Activated T-cell treated with anti-CD3 and anti-CD28 coated beads, Interleukin-2, amount 50 U/mL, for 1 hour (primary cell): Measurements from ENCODE around the gene INSIG1.

Experiments
- DNase-seq: peaks from one replicate; pipeline ENCODE4 v3.0.0-alpha.2; 2020

Gene INSIG1

DNA sequence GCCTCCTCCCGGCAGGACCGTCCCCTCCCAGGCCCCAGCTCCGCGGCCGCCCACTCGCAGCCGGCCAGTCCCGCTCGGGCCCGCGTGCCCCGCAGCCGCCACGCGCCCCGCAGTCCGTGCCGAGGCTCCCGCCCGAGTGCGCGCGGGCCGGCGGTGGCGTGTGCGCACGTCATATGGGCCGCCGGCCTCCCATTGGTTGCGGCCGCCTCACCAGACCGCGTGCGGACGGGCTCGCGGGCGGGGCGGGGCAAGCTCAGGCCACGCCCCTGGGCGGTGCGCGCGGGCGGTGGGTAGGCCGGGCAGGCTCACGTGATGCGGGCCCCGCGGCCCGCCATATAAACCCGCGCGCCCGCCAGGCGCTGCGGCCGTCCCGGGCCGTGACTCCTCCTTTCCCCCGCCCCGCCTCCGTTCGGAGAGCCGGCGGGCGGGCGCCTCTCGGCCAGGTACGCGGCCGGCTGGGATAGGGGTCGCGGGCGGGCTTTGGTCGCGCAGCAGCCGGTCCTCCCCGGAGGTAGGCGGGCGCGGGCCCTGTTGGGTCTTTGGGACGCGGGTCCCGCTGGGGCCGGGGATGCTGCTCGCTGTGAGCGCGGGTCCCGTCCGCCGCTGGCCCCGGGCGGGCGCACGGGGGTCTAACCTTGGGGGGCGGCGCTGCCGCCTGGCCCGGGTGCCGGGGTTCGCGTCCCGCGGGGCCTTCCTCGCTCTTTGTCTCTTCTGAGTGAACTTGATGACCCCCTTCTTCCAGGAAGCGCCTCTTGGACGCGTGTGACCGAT is at the start of gene INSIG1:
Gene INSIG1, plus strand, starts transcription at position 362 of the 771 bp plus-strand sequence. Its CDS starts 408 bp downstream, at position 770.
- peak; percentile 93 for DNase-seq

DNA sequence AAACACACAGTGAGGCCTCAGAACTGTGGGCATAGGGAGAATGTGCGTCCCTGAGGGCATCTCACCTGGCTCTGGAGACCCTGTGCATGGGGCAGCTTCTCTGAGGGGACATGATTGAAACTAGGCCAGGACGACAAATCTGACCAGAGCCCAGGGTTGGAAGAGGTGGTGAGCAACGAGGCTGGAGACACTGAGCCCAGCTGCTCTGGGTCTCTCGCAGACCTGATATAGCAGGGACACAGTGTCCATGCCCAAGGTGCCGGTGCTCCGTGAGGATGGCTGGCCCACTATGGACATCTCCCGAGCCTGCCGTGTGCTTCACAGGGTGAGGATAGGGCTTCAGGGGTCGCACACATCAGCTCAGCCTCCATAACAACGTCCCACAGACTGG is 49.3 kb upstream of the INSIG1 start:
- DNase-seq, result no peak

DNA sequence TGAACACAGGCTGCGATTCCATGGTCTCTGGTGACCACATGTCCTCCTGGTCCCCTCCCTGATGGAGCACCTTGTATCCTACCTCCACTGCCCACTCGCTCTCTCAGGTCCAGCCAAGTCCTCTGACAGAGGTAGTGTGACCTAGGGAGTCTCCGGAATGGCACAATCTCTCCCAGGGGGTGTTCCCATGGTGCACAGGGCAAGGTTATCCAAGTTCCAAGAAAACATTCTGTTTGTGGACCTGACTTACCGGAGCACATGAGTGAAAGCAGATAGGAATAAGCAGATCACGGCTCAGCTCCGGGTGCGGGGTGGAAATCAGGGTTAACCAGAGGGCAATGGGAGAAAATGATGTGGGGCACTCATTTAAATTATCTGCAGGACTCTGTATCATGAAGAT is 45.8 kb upstream of the INSIG1 start:
- DNase-seq, result no peak

DNA sequence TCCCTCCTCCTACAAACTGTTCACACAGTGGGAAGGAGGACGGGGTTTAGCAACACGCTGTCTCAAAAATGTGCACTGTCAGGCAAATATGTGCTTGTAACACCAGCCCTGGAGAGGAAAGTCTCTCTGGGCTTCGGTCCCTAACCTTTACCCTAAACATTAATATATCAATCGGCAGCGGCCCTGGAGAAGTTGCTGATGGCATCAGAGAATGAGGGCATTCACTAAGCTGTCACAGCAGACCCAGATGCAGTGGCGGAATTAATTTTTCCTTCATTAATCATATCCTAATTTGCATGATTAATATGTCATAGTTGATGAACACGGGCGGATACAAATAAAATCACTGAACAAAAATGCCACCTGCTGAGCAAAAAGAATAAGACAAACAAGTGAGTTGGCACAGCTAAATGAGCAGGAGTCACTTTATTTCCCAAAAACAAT is 45.2 kb upstream of the INSIG1 start:
- DNase-seq, result no peak

DNA sequence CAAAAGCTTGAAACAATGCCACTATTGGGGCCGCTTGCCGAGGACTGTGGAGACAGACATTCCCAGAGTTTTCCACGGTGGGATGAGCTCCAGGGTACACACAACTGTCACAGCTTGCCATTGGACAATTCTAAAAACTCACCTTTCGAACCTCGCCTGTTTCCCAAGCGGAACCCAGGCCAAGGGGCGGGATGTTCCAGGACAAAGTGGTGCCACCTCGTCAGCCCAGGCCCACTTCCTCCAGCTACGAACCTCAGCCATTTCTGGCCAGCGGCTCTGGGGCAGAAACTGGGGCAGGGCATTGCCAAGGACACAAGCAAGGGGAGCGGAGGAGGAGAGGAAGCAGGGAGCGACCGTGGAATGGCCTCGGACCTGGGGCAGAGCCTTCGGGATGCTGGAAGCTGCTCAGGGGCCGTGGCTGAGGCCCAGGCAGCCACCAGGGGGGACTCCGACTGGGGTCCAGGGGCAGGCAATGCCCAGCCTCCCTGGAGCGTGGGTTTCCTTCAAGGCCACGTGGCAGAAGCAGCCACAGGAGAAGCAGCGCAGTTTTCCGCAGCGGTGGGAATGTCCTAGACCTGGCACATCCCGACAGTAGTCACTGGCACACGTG is 44.7 kb upstream of the INSIG1 start:
- no peak for DNase-seq

GRCh38 chr7:155254018-155254417 is 43.7 kb upstream of the INSIG1 start:
- DNase-seq, result no peak

- no peak for DNase-seq
Observed at GRCh38 chr7:155255071-155255470, 42.6 kb upstream of the INSIG1 start.

- no peak for DNase-seq
Observed at GRCh38 chr7:155255621-155256020, 42.1 kb upstream of the INSIG1 start.

DNA sequence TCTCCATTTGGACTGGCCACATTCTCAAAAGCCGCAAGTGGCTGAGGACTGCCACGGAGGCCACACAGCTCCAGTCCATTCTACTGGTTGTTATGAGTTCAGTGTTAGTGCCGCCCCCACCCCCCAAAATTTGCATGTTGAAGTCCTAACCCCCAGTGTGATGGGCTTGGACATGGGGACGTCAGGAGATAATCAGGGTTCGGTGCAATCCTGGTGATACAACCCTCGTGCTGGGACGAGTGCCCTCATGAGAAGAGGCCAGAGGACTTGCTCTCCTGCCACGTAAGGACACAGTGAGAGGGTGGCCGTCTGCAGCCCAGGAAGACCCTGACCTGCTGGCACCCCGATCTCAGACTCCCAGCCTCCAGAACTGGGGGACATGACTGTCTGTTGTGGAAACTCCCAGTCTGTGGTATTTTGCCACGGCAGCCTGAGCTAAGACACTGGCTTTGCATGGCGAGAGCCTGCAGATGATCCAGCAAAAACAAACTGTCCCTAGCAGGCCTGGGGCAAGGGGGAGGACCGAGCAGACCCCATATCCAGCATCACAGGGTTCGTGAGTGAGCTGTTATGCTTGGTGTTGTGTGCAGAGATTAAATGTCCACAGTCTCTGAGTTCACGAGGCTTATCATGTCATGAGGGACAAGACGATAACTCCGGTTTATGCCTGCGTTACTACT is 41.5 kb upstream of the INSIG1 start:
- DNase-seq, result no peak

DNA sequence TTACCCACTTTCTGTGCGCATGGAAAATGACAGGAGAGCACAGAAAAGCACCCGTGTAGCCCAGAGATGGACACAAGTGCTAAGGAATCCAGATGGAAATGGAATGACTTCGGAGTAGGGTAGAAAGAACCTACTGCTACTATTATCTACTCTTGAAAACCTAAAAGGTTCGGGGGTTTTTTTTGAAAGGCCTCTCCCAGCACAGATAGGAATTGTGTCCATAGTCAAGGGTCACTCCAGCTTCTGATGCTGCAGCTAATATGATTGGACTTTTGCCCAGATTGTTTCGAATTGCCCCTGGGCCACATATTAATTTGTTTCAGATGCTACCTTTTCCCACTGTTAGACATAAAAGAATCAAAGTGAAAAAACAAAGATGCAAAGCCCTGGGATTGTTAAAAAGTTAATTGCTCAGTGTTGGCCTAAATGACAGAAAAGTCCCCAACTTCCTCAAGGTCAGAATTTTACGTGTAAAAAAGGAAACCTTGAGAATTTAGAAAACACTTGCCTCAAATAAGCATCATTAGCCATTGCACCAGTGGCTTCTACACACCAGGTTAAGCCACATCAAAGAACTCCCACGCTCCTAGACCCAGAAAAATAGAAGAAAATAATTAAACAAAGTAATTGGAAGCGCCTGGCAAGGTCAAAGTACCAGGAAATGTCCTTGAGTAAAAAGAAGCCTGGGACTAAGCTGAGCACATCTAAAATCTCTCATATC is 40.8 kb upstream of the INSIG1 start:
- no peak for DNase-seq

DNA sequence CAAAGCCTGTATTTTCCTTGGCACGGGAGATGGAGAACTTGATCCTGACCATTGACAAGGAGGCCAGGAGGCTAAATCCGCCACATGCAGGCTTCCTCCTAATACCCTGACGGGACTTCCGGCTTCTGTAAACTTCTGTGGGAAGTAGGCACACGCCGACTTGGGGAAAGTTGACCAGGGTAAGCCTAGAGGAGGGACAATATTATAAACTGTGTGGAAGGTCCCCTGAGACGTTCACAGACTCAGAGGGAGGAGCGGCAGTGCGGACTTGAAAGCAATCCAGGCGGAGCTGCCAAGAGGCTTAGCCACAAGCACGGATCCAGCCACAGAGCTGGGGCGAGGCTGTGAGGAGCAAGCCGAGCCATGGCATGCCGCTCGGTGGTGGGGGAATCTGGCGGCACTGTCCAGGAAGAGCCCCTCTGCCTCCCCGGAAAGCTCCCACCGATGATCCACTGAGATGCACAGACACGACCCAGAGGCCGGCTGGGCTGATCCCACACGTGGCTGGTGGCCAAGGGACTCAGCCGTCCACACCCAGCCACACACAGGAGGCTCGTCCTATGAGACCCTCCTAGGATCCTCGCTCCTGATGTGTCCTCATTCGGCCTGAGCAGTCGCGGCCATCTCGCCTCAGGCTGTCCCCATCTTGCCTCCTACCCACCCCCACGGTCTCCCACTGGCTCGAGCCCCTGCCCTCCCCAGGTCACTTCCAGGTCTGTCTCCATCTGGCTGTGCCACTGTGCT is 40.0 kb upstream of the INSIG1 start:
- no peak for DNase-seq

DNA sequence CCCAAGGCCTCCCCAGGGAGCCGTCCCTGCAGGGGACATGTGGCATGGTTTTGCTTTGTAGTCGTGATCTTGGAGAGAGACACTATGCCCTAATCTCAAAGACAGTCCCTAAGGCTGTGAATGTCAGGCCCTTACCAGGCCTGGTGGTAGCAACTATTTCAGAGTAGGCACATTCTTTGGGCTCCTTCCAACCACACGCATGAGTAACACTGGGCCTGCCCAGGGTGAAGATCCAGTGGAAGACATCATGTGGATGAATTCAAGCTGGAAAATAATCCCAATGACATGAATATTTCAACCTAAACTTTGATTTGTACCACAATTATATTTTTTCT is 39.5 kb upstream of the INSIG1 start:
- no peak for DNase-seq

DNA sequence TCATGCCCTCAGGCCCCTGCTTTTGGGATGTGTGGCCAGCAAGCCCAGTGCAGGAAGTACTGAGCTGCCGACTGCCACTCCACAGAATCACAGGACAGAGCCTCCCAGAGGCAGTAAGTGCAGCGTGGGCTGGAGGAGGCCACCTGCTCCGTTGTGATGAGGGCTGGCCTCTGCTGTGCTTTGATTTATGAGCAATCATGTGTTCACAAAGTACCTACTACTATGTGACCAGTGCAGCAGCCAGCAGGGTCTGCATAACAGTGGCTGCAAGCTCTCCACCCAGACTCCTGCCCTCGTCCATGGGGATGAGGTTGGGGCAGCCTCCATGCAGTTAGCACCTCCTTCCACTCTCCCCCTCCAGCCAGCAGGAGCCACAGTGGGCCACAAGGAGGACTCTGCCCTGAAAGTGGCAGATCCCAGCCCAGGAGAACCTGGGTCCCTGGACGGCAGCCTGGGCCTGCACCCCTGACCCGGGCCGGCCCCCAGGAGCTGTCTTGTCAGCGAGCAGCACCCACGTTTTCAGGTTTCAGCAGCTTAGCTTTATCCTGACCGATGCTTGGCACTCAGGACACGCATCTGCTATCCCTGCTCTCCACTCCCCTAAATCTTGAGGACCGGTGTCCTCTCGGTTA is 37.7 kb upstream of the INSIG1 start:
- DNase-seq, result no peak

DNA sequence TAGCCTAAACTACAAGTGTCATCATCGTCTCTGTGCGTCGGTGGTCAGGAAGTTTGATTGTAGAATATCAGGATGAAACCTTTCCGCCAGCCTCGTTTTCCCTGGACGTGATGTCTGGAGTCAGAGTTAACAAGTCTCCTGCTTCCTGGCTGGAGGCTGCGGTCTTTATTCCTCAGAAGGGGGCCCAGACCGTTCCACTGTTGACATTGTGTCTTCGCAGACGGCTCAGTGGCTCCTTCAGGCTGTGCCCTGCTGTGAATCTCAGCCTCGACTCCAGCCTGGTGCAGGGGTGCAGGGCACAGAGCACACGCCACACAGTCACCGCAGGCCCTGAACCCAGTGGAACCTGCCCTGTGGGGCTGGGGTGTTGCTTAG is 37.2 kb upstream of the INSIG1 start:
- DNase-seq, result no peak

DNA sequence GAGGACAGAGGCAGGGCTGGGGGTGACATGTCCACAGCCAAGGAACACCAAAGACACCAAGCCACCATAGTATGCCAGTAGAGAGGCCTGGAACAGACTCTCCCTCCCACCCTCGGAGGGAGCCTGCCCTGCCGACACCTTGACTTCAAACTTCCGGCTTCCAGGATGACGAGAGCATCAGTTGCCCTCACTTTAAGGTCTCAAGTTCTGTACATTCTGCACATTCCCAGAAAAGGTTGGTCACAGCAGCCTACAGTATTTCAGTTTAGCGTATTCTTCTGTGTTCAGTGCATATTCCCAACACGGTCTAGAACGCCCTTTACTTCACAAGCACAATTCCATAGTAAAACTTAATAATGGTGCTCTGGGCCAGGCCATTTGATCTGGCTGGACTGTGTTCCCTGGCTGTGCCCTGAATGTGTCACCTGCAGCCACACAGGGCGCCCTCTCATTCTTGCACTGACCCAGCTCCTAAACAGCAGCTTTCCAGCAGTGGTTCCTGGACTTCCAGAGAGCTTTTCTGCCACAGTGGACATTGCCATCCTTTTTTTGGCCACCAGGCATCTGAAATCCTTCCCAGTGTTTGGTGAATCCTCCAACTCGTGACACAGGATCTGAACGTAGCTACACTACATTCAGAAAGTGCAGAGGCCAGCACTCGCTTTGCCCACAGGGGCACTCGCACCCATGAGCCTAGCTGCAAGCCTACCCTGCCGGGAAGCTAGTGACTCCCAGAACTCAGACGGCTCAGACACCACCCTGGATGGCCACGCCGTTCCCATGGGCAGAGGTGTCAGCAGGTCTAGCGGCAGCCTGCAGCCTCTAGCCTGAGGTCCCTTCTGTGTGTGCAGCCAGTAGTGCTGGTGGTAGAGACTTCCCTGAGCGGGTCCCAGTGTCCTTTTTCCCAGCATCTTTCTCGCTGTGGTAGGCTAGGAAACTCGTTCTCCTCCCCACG is 36.4 kb upstream of the INSIG1 start:
- no peak for DNase-seq

- no peak for DNase-seq
Observed at GRCh38 chr7:155262031-155262430, 35.6 kb upstream of the INSIG1 start.

DNA sequence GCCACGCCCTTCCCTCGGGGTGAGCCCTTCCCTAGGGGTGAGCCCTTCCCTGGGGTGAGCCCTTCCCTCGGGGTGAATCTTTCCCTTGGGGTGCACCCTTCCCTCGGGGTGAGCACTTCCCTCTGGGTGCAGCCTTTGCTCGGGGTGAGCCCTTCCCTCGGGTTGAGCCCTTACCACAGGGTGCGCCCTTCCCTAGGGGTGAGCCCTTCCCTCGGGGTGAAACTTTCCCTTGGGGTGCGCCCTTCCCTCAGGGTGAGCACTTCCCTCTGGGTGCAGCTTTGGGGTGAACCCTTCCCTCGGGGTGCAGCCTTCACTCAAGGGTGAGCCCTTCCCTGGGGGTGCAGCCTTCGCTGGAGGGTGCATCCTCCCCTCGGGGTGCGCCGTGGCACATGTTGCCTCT is 34.6 kb upstream of the INSIG1 start:
- no peak for DNase-seq

DNA sequence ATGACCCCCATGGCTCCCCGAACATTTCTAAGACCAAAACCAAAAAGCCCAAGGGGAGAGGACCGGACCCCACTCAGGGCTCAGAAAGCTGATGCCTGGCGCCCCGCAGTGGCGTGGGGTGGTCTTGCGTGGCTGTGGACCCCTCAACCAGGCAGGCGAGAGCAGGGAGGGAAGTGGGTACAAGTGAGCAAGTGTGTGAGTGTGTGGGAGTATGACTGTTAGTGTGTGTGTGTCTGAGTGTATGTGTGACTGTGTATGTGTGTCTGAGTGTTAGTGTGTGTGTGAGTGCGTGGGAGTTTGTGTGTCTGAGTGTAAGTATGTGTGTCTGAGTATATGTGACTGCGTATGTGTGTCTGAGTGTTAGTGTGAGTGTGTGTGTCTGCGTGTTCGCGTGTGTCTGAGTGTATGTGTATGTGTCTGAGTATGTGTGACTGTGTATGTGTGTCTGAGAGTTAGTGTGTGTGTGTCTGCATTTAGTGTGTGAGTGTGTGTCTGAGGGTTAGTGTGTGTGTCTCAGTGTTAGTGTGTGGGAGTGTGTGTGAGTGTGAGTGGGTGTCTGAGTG is 34.0 kb upstream of the INSIG1 start:
- no peak for DNase-seq

- no peak for DNase-seq
Observed at GRCh38 chr7:155265144-155265543, 32.5 kb upstream of the INSIG1 start.

GRCh38 chr7:155265961-155266360 is 31.7 kb upstream of the INSIG1 start:
- DNase-seq, result no peak

- no peak for DNase-seq
Observed at GRCh38 chr7:155266440-155266839, 31.2 kb upstream of the INSIG1 start.
